ENCODE results near the gene ANGPTL5. TPM values are rescaled to one million over a fixed set of nuclear protein-coding genes. Genes with fewer than 3 reads are reported as not detected.

ANGPTL5 gene
- total RNA-seq, 1 donor from 2014 or later, result not detected

DNA sequence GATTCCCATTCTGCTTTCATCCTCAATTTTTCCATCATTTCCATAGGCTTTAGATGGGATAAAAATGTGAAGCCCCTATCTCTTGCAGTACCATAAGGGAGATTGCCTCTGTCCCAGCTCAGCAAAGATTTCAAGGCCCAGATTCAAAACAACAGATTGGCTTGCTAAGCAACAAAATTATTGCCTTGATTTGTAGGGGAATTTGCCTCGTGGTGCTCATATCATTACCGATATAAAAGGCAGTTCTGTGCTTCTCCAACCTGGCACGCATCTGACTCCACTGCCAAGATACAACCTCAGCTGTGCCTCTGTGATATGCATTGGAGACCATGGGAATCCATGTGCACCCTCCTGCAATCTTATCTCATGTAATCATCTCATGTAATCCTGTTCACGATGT lies 26.6 kb downstream of the ANGPTL5 start:
- H3K9me3 Mint-ChIP-seq, result peaks cover 4% of the 10 kb centered on the region
- TF ChIP-seq, protein P1, sequence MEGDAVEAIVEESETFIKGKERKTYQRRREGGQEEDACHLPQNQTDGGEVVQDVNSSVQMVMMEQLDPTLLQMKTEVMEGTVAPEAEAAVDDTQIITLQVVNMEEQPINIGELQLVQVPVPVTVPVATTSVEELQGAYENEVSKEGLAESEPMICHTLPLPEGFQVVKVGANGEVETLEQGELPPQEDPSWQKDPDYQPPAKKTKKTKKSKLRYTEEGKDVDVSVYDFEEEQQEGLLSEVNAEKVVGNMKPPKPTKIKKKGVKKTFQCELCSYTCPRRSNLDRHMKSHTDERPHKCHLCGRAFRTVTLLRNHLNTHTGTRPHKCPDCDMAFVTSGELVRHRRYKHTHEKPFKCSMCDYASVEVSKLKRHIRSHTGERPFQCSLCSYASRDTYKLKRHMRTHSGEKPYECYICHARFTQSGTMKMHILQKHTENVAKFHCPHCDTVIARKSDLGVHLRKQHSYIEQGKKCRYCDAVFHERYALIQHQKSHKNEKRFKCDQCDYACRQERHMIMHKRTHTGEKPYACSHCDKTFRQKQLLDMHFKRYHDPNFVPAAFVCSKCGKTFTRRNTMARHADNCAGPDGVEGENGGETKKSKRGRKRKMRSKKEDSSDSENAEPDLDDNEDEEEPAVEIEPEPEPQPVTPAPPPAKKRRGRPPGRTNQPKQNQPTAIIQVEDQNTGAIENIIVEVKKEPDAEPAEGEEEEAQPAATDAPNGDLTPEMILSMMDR (IDR thresholded peaks at IDR 0.05; ENCODE audit: unreplicated experiment), result no peak
- H3K36me3 Mint-ChIP-seq, result no peaks in the 10 kb centered on the region
- no peaks in the 10 kb centered on the region for H3K27me3 Mint-ChIP-seq (ENCODE audit: low read depth)
- H3K27ac Mint-ChIP-seq, result no peak overlapping the region
- no peak overlapping the region for H3K4me3 Mint-ChIP-seq
- H3K4me1 Mint-ChIP-seq, result no peaks in the 10 kb centered on the region
- no peak for DNase-seq (ENCODE audit: low spot score in 2 of 2, unreplicated experiment in 2 of 2)

DNA sequence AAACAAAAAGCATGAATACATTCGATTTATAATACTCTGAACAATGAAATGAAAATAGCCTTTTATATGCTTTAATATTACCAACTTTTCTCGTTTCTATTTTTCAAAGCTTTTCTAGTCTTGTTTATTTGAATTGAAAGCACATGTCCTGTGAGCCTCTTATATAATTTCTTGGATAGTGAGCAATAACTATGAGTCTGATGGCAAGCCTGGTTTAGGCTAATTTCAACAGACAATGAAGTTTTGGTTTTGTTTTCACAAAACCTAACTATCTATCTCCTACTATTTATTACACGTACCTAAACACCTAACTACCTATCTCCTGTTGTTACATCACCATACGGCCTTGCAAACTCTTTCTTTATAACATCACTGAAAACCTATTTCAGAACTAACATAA lies 30.7 kb downstream of the ANGPTL5 start:
- Mint-ChIP-seq H3K27ac (no peak overlapping the region), H3K4me1 (no peaks in the 10 kb centered on the region), H3K4me3 (no peak overlapping the region), H3K9me3 (peaks cover 4% of the 10 kb centered on the region), H3K27me3 (ENCODE audit: low read depth) (peaks cover 4% of the 10 kb centered on the region), H3K36me3 (no peaks in the 10 kb centered on the region)
- TF ChIP-seq, protein P1 (IDR thresholded peaks at IDR 0.05; ENCODE audit: unreplicated experiment), result no peak
- no peak for DNase-seq (ENCODE audit: low spot score in 2 of 2, unreplicated experiment in 2 of 2)

DNA sequence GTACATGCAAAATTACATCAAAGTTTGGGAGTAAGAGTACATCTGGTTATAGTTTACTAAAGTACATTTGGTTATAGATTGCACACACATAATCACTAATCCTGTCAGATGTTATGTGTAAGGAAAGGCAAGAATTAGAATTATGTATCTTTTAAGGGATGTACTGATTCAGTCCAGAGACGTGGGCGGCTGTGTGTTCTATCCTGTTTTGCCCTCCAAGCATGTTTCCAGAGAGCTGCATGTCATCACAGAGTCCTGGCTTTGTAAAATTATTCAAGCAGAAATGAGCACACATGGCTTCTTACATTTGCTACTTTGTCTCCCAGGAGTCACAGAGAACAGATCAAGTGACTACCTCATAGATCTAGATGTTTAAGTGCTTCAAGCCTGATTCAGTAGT lies 34.7 kb downstream of the ANGPTL5 start:
- Mint-ChIP-seq H3K4me3 (no peak overlapping the region), H3K4me1 (no peaks in the 10 kb centered on the region)
- no peak for DNase-seq (ENCODE audit: low spot score in 2 of 2, unreplicated experiment in 2 of 2)

DNA sequence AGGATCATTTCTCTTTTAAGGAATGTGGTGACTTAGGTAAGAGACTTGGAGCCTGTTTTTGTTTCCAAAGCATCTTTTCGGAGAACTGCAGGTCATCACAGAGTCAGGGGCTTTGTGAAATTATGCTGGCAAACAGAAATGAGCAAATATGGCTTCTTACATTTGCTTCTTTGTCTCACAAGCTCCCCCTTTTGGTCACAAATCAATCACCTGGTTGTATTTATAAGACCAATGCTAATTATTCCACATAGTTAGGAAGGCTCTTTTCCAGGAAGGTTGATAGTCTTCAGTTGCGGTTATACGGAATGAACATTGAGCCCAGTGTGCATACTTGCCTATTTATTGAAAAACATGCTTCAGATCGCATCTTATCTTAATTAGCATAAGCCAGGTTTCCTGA lies 36.1 kb downstream of the ANGPTL5 start:
- no peak for DNase-seq (ENCODE audit: low spot score in 2 of 2, unreplicated experiment in 2 of 2)
- TF ChIP-seq, protein P1 (IDR thresholded peaks at IDR 0.05; ENCODE audit: unreplicated experiment), result no peak

More for the DNA sequence above, 34.7 kb downstream of the ANGPTL5 start:
- TF ChIP-seq, protein P1 (IDR thresholded peaks at IDR 0.05; ENCODE audit: unreplicated experiment), result no peak
- Mint-ChIP-seq H3K27ac (no peak overlapping the region), H3K36me3 (no peaks in the 10 kb centered on the region), H3K9me3 (peaks cover 7% of the 10 kb centered on the region), H3K27me3 (ENCODE audit: low read depth) (peaks cover 9% of the 10 kb centered on the region)

DNA sequence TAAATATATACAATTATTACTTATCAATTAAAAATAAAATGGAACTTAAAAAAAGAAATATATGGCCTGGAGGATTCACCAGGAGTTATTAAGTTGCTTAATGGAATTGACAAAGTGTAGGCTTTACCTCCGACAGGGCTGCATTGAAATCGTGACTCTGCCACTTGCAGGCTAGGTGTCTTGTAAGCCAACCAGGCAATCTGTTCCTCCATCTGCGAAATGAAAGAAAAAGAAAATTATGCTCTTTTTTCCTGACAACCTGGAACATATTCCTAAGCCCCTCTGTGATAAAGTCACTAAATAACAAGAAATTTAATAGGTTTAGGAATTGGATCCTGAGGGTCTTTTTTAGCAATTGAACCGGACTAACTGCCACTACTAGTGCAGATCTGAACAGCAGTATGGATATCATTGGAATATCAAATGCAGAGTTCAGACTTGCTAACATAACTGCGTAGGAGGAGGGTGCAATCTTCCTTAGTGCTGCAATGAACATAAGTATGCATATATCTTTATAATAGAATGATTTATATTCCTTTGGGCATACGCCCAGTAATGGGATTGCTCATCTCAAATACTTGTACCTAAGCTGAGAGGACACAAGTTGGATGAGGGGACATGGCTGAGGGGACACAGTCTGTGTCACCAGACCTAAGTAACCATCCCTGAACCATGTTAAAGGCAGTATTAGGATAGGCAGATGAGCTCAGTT lies 44.0 kb downstream of the ANGPTL5 start:
- no peak for DNase-seq (ENCODE audit: low spot score in 2 of 2, unreplicated experiment in 2 of 2)
- TF ChIP-seq, protein P1 (IDR thresholded peaks at IDR 0.05; ENCODE audit: unreplicated experiment), result no peak
- peaks cover 3% of the 10 kb centered on the region for H3K27me3 Mint-ChIP-seq (ENCODE audit: low read depth)
- peaks cover 16% of the 10 kb centered on the region for H3K9me3 Mint-ChIP-seq
- H3K27ac Mint-ChIP-seq, result no peak overlapping the region
- H3K36me3 Mint-ChIP-seq, result no peaks in the 10 kb centered on the region
- no peaks in the 10 kb centered on the region for H3K4me1 Mint-ChIP-seq
- no peak overlapping the region for H3K4me3 Mint-ChIP-seq

More for the DNA sequence above, 36.1 kb downstream of the ANGPTL5 start:
- H3K9me3 Mint-ChIP-seq, result peaks cover 13% of the 10 kb centered on the region
- H3K27ac Mint-ChIP-seq, result no peak overlapping the region
- no peaks in the 10 kb centered on the region for H3K36me3 Mint-ChIP-seq
- H3K4me3 Mint-ChIP-seq, result no peak overlapping the region
- peaks cover 9% of the 10 kb centered on the region for H3K27me3 Mint-ChIP-seq (ENCODE audit: low read depth)
- H3K4me1 Mint-ChIP-seq, result no peaks in the 10 kb centered on the region

All from mesothelial cell of epicardium (in vitro differentiated cells).